Embryonic facial prominence (tissue), 1 donor: Measurements from ENCODE around the gene CDK9.
"Not testable (repeated sequence)": the region's sequence is repeated elsewhere in the genome, so short reads cannot be mapped to it uniquely, and the experiment has no call there.

Experiments used
- DNase-seq: peaks from one replicate; pipeline ENCODE4 v3.0.0-alpha.2; 2016; ENCODE audit errors: extremely low spot score

The CDK9 gene

DNA sequence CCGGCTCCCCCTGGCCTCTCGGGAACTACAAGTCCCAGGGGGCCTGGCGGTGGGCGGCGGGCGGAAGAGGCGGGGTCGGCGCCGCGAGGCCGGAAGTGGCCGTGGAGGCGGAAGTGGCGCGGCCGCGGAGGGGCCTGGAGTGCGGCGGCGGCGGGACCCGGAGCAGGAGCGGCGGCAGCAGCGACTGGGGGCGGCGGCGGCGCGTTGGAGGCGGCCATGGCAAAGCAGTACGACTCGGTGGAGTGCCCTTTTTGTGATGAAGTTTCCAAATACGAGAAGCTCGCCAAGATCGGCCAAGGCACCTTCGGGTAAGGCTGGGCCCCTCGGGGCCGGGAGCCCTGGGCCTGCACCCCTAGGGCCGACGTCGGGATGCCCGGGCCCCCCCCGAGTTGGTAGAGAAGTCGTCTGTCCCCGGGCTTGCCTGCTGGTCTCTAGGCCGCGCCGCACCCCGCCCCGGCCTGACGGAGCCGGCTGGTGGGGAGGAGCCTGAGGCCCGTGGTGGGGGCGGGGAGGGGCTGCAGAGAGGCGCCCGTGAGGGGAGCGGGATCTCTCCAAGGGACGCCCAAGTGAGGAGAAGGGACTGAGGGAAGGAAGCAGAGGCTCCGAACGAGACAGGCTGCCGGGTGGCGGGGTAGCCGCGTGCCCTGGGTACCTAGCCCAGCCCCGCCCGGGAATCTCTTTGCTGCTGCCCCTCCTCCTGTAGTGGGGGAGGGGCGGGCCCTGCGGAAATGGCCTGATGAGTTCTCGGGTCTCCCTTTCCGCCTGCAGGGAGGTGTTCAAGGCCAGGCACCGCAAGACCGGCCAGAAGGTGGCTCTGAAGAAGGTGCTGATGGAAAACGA lies at the start of gene CDK9:
Gene CDK9 (plus strand): TSS at position 102 of the 840 bp plus-strand sequence. CDS start 115 bp downstream, at position 217.
- DNase-seq = peak; percentile 74

DNA sequence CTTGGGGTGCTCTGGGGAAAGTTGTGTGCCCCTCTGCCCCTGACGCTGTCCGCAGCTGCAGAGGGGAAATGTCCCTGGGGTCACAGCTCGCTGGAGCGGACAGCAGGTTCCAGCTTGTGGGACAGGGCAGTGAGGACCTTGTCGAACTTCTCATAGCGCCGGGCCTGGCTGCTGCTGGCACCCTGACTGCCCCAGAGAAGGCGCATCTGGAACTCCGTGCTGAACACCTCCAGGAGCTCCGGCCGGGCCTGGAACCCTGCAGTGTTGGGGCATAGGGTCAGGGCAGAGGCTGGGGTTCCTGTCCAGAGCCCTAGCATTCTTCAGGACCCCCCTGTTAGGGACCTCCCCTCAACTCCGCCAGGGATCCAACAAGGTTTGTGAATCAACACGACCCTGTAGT lies 47.2 kb upstream of the CDK9 start:
- no peak for DNase-seq

DNA sequence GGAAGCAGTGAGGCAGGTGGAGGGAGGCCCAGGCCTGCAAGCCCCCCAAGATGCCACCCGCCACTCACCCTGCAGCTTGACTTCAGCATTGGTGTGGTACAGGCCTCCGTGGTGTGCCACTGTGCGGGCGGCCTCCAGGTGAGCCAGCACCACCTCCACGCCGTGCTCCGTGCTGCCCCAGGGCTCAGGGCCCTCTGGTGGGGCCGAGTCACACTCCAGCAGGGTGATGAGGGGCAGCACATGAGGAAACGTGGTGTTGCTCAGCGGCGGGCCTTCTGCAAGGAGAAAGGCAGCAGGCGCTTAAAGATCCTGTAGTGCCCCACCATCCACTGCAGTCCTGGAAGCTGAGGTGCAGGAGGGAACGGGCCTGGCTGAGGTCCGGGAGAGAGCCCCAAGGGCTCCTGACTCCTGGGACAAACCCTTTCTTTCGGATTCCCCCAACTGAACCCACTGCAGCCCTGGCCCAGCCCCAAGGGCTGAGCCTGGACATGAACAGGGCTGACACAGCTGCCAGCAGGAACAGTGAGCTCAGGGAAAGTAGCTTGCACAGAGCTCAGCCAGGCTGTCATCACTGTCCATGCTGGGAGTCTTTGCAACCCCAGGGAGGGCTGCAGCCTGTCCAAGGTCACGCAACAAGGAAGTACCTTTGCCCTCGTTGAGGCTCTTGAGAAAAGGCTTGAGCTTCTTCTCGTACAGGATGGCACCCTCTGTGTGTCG lies 46.1 kb upstream of the CDK9 start:
- DNase-seq = no peak

DNA sequence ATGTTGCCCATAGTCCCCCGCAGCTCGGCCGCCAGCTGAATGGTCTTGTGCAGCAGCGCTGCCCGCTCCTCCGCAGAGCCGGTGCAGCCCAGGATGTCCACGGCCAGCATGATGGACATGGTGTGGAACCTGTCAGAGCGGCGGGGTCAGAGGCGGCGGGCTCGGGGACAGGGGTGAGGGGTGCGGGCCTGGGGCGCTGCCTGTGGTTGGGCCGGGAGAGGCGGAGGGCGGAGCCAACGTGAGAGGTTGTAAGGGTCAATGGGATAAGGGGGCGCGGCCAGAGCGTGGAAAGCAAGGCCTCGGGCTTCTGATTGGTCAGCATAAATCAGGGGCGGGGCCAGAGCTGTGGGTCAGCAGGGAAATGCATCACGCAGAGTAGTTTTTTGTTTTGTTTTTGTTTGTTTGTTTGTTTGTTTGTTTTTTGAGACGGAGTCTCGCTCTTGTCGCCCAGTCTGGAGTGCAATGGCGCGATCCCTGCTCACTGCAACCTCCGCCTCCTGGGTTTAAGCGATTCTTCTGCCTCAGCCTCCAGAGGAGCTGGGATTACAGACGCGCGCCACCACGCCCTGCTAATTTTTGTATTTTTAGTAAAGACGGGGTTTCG lies 43.9 kb upstream of the CDK9 start:
- DNase-seq = no peak

DNA sequence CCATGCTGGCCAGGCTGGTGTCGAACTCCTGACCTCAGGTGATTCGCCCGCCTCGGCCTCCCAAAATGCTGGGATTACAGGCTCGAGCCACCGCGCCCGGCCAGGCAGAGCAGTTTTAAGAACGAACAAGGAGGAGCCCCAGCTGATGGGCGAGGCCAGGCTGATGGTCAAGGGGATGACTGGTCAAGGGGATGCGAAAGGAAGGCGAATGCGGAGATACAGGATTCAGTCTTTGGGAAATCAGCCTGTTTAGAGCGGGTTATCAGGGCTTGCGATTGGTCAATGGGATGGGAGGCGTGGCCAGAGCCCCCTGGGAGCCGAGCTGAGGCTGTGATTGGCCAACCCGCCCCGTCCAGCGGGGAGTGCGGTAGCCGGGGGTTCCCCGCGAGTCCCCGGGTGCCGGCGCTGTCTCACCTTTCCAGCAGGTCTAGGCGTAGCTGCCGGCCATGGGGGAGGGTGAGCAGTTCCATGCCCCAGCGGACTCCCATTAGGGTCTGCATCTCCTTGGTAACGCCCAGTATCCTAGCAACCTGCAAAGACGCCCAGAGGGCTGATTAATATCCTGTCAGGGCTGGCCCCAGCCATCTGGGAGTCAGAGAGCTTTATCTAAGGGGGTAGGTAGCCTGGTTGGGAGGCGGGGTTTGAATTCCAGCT lies 43.3 kb upstream of the CDK9 start:
- DNase-seq = no peak

DNA sequence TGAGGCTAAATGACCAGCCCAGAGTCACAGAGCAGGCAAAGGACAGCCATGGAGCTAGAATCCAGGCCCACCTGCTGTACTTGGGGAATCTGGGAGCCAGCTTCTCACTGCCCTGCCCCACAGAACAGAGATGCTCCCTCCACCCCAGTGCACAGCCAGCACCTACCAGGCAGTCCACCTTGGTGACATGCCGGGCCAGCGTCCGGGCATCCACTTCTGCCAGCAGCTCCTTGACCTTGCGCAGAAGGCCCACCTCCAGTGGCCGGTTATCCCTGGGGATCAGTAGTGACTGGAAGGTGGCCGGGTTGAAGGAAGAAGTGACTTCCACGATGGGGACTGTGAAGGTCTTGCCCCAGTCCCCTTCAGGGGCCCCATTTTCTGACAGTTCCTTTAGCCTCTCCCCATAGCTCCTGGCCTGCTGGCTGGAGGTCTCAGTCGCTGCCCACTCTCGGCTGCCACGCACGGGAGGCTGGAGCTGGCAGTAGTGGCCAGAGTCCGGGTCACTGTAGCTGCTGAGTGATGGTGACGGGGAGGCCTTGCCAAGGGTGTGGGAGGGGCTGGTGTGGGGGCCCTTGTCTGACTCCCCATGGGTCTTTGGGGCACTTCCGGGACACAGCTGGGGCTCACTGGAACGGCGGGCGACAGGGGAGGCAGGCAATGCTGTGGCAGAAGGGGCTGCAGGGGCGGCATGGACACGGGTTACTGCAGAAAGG lies 41.3 kb upstream of the CDK9 start:
- no peak for DNase-seq

DNA sequence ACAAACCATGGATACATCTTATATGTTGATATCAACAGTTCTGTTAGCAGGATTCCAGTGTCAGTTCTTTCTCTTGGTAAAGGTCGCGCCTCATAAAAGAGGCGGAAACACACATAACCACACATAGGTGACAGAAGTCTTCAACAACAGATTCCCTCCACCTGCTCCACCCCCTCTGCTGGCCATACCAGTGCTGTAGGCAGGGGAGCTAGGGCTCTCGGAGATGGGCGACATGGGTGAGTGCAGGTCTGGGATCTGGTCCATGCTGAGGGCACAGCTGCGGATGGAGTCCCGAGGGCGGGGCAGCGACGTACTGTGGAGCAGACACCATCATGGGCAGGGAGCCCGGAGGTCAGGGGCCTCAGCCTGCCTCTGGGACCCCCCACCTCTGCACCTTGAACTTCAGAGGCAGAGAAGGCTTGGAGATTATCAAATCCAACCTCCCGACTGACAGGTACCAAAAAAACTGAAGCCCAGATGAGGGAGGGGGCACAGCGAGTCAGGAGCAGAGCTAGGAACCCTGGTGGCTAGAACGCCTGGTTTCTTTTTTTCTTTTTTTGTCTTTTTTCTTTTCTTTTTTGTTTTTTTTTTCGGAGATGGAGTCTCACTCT lies 38.8 kb upstream of the CDK9 start:
- no peak for DNase-seq

DNA sequence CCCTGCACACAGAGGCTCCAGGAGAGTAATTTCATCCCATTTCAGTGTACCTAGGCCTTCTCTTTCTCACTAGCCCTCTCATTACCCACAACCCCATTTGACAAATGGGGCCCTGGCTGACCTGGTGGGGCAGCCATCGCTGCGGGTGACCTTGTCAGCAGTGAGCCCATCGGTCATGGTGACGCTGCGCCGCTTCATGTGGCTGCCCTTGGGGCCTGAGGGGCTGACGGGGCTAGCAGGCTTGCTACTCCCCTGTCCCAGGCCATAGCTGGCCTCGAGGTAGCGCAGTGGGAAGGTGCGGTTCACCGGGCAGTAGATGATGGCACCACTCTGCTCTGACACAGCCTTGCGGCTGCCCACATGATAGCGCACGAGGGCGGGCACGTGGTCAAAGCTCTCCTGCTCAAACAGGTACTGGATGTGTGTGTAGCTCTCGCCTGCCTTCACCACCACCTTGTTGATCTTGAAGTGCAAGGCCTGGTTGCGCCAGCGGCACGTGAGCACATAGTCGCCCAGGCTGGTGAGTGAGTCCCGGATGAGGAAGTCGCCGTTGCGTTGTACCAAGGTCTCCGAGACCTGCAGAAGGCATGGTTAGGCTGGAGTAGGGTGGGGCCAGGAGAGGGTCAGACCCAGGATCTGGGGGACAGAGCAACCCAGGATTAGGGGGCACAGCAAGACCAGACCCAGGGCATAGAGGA lies 36.6 kb upstream of the CDK9 start:
- no peak for DNase-seq

DNA sequence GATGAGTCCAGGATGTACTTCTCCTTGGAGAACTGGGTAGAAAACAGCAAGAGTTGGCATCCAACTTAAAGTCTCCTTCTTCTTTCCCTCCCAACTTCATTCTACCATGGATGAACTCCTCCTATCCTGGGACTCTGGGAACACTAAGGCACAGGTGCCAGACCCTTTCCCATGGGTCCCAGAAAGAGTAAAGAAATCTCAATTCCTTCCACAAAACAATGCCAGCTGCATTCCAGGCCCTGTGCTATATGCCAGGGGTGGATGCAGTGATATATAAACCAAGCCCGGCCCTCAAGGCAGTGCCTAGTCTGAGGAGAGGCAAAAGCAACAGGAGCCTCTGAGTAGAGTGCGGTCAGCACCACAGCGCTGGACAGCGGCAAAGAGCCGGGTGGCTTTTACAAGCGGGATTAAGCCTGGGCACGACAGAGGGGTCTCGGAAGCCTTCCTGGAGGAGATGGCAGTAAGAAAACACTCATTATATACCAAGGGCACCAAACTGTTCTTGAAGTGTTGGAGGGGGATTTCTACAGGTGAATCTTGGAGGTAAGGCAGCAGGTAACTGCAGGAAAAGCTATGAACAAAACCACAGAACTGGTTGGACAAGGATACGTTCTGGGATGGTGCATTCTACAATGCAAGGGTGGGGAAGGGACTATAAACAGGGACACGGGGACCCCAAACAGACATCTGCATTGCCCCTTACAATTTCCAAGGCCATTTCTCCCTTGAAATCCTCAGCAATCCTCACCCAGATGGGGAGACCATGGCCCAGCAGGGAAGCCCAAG lies 34.4 kb upstream of the CDK9 start:
- no peak for DNase-seq

DNA sequence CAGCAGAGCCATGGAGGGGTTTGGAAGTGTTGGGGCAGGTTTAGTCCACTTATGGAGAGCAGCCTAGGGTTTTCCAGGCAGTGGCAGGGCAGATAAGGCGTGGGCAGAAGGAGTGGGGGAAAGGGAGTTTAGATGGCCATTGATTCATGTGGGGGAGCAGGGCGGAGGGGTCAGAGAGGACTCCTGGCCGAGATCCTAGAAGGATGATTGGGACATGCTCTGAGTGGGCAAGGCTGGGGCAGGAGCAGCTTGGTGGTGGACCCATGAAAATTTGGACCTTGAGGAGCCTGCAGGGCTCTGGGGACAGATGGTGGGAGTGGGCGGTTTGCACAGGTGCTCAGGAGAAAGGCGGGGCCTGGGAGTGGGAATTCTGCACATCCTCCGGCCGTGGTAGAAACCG lies 32.7 kb upstream of the CDK9 start:
- DNase-seq = no peak

DNA sequence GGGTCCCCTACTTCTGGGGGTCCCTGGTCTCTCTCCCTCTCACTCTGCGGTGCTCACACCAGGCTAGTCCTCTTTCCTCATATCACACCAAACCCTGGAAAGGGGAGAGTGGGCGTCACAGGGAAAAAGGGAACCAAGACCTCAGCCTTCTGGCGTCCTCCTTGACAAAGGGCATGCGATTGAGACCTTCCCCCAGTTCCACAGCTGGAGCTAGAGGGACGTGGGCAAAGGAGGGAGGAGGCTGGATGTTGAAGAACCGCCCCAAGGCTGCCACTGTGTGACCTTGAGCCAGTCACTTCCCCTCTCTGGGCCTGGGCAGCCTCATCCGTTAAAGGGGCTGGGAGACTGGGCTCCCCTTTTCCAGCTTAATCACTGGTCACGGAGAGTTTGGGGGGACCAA lies 32.2 kb upstream of the CDK9 start:
- no peak for DNase-seq

DNA sequence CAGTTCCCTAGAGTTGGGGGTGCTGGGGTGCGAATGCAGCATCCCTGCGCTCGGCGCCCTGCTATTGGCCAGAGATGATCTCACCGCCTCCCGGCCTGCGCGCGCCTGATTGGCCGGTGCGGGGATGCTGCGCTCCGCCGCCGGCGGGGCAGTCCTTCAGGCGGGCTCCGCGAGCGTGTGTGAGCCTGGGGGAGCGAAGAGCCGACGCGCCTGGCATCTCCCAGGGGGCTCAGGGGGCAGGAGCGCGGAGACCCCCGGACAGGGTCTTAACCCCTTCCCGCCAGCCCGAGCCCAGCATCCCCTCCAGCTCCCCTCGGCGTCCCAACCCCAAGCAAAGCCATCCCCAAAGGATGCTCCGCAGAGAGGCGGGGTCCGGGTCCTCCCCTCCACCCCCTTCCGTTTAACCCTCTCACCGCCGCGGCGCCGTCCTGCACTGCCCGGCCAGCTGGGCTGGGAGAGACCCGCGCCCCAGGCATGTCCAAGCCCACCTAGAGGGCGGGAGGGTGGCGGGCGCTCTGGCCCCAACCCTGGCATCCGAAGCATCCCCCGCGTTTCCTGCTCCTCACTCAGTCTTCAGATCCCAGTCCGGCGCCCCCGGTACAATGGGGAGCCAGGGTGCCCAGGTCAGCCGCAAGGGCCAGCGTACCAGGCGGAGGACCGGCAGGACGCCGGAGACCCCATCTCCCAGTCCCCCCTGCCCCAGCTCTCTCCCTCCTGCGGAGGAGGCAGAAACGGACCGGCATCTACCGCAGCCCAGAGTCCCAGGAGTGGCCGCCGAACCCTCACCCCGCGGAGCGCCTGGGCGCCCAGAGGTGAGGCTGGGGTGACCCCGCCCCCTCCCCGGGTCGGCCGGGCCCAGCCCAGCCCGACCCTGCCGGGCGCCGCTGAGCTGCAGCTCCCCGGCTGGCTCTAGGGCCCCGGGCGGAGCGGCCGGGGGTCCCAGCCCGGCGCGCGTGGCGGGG lies 31.5 kb upstream of the CDK9 start:
- DNase-seq = no peak

DNA sequence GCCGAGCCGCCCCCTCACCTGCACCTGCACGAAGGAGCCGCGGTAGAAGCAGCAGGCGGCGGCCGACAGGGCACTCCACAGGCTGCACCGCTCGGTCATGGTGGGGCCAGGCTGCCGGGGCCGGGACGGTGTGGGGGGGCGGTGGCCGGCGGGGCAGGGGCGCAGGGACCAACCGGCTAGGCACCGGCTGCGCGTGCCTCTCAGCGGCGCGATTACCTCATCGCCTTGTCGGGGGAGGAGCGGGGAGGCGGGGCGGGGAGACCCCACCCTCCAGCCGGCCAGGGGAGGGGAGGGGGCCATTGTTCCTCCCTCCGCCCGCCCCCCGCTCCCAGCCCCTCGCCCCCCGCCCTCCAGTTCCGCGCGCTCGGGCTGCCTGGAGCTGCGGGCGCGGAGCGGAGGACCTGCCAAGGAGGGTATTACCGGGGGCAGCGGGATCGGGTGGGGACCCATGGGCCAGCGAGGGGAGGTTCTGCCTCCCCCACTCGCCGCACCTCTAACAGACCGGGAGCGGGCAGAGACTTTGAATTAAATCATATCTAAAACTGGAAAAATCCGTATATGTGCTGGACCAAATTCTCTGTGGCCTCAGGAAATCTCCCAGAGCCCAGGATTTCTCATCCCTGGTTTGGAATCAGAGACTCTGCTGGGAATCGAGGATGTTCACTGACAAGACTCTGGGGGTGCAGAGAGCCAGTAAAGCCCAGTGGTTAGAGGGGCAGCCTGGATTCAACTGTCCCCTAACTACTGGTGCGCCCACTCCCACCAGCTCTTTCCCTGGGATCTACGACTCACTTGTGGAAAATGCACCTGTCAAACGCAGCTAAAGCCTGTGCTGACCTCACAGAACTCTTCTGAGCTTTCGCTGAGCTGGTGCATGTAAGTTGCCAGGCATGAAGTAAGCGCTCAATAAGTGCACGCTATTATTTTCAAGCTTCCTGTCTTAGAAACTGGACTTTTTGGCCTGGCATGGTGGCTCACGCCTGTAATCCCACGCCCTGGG lies 30.5 kb upstream of the CDK9 start:
- no peak for DNase-seq

DNA sequence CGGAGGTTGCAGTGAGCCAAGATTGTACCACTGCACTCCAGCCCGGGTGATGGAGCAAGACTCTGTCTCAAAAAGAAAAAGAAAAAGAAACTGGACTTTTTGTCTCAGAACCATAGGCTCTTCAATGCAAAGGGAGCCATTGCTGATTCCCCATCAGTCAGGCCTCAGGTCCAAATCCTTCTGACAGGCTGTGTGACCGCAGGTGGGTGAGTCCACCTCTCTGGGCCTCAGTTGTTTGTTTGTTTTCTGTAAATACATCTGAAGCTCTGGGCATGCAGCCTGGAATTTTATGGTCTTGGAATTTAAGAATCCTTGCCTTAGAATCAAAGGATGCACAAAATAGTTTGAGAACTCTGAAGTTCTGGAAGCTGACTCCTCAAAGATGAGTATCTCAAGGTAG lies 29.6 kb upstream of the CDK9 start:
- no peak for DNase-seq

DNA sequence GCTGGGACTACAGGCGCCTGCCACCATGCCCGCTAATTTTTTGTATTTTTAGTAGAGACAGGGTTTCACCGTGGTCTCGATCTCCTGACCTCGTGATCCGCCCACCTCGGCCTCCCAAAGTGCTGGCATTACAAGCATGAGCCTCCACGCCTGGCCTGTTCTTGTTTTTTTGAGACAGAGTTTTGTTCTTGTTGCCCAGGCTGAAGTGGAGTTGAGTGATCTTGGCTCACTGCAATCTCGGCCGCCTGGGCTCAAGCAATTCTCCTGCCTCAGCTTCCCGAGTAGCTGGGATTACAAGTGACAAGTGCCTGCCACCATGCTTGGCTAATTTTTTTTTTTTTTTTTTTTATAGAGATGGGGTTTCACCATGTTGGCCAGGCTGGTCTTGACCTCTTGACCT lies 29.1 kb upstream of the CDK9 start:
- DNase-seq = not testable (repeated sequence)

DNA sequence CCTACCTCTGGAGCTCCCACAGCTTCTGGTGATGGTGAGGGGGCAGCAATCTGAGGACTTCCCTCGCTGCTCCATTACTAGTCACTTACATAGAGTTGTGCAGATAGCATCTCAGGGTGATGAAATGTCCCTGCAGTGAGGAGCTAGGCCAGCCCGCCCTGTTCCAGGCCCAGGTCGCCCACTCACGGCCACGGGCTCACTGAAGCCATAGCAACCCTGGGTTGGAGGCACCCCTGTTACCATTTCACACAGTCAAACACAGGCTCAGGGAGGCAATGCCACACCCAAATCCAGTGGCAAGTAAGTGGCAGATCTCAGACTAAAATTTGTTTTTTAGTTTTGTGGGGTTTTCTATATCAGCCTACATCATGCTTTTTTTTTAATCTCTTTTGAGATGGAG lies 27.0 kb upstream of the CDK9 start:
- DNase-seq = no peak

DNA sequence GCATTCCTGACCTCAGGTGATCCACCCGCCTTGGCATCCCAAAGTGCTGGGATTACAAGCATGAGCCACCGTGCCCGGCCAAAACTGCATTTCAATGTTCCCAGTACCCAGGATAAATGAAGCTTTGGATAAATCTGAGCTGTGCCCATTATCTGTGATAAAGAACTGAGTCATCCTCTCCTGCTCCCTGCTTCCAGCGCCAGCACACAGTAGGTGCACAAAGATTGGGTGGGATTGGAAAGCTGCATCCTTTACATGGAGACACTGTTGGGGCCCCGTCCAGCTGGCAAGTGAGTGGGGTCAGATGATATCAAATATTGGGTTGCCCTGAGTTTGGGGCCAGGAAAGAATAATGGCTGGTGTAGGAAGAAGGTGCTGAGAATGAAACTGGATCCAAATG lies 24.8 kb upstream of the CDK9 start:
- no peak for DNase-seq
